Measurements from ENCODE around the gene TSPAN13.

The TSPAN13 gene

DNA sequence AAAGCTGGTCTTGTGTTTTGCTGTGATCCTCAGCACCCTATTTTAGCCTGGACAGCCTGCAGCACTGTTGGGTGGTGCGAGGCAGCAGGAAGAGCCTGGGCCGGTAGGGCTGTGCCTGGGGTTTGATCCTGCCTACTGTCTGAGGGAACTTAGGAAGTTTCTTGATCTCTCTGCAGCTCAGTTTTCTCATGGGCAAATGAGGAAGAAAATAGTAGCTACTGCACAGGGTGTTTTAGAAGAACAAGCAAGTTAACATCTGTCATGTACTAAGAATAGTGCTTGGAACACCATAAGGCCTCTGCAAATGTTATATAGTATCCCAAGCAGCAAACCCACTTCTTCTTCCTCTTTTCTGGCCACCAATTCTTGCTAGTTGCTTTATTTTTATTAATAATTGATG is 63.3 kb downstream of the TSPAN13 start:
- DNase-seq = no peak

GRCh38 chr7:16817536-16817935 is 64.0 kb downstream of the TSPAN13 start:
- no peak for DNase-seq

- DNase-seq = no peak
Measured at GRCh38 chr7:16818732-16819131, 65.2 kb downstream of the TSPAN13 start.

DNA sequence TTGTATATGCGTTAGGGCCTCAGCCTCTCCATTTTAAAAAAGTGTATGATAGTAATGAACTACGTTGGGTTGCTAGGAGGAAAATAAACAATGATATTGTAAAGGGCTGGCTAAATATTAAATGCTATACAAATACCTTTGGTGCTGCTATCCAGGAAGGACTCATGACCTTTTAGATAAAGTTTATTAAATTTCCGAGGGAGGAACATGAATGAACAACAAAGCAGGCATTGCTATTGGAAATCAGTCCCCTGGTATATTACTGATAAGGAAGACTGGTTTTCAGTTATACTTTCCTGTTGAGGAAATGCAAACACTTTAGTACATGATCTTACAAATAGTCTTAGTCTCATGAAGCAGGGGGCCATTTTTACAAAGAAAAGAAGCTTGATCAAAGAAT is 68.5 kb downstream of the TSPAN13 start:
- no peak for DNase-seq

- no peak for DNase-seq
Measured at GRCh38 chr7:16826060-16826459, 72.5 kb downstream of the TSPAN13 start.

GRCh38 chr7:16833373-16833772 is 79.8 kb downstream of the TSPAN13 start:
- DNase-seq = no peak

Measured in GF-D8 (cell line).